Panc1 (cell line): ENCODE measurements around the gene ZRANB2.

Experiments
- CTCF ChIP-seq: fragments of 450-650 bp; IDR thresholded peaks from 2 replicates; pipeline ENCODE4 v1.5.1; 2017; ENCODE audit warnings: mild to moderate bottlenecking
- POLR2AphosphoS5 ChIP-seq: IDR thresholded peaks from 2 replicates; pipeline ENCODE4 v1.6.1; 2012; ENCODE audit warnings: mild to moderate bottlenecking, low read depth, low read length, moderate library complexity
- REST ChIP-seq, 2 experiments: IDR thresholded peaks; 2 replicates each; pipeline ENCODE4 v1.6.1; 2011 to 2012; ENCODE audit warnings: low read depth in 2 of 2, control low read depth in 1 of 2, low read length in 1 of 2, mild to moderate bottlenecking in 1 of 2, moderate library complexity in 1 of 2; ENCODE audit not compliant: insufficient read depth in 1 of 2
- SIN3A ChIP-seq: IDR thresholded peaks from 2 replicates; pipeline ENCODE4 v1.6.1; 2012; ENCODE audit warnings: low read depth, mild to moderate bottlenecking, low read length, moderate library complexity, borderline replicate concordance; ENCODE audit not compliant: insufficient read depth

- TF ChIP-seq CTCF, result no peak
- TF ChIP-seq POLR2AphosphoS5, result no peak
- no peak for TF ChIP-seq SIN3A
- TF ChIP-seq REST (IDR thresholded peaks at IDR 0.05; ENCODE audit: insufficient read depth in 1 of 2, low read depth in 2 of 2, low read length in 1 of 2), result no peak
Observed at GRCh38 chr1:71054791-71055190, 26.0 kb downstream of the ZRANB2 start.
